ENCODE data around the gene AP1S1. TPM values are rescaled to one million over a fixed set of nuclear protein-coding genes. Genes with fewer than 3 reads are reported as not detected.

AP1S1 gene
- polyA plus RNA-seq, 2 of the 4 experiments (the other 2 are of a cell fraction), result 107 to 181 TPM

GRCh38 chr7:101210143-101210542 is 55.9 kb downstream of the AP1S1 start:
- Histone ChIP-seq H3K4me1 (0 out of 3 replicates have a peak, but pooled peaks cover 3% of the 10 kb centered on the region), H3K9me3 (no peaks in the 10 kb centered on the region), H3K4me2 (no peak overlapping the region), H3K4me3 (no peak overlapping the region), H3K27ac (no peak overlapping the region)
- 99% methylated on average over 14 of the region's 19 CpGs for WGBS (ENCODE audit: missing lambda C conversion rate)
- ChIA-PET CTCF (interaction anchor here (1.2 to 2.0 kb wide), 4 partner anchors 16 to 80 kb away, joined by 3 to 10 read pairs (median 4); no protein-coding TSS in a partner anchor), POLR2A (no interaction called here)
- FAIRE-seq (no peak), ATAC-seq (no peak), DNase-seq (ENCODE audit: low read depth in 1 of 2, low spot score in 1 of 2) (no peak)
- TF ChIP-seq, protein P1, sequence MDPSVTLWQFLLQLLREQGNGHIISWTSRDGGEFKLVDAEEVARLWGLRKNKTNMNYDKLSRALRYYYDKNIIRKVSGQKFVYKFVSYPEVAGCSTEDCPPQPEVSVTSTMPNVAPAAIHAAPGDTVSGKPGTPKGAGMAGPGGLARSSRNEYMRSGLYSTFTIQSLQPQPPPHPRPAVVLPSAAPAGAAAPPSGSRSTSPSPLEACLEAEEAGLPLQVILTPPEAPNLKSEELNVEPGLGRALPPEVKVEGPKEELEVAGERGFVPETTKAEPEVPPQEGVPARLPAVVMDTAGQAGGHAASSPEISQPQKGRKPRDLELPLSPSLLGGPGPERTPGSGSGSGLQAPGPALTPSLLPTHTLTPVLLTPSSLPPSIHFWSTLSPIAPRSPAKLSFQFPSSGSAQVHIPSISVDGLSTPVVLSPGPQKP (IDR thresholded peaks at IDR 0.05; ENCODE audit: low read depth, low read length), result no peak
- TF ChIP-seq, protein P2, sequence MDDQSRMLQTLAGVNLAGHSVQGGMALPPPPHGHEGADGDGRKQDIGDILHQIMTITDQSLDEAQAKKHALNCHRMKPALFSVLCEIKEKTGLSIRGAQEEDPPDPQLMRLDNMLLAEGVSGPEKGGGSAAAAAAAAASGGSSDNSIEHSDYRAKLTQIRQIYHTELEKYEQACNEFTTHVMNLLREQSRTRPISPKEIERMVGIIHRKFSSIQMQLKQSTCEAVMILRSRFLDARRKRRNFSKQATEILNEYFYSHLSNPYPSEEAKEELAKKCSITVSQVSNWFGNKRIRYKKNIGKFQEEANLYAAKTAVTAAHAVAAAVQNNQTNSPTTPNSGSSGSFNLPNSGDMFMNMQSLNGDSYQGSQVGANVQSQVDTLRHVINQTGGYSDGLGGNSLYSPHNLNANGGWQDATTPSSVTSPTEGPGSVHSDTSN (IDR thresholded peaks at IDR 0.05), result no peak
- no peak for TF ChIP-seq HOXA7 (CRISPR knock-in tag; IDR thresholded peaks at IDR 0.05)
- no peak for TF ChIP-seq NFE2L2 (conservative IDR thresholded peaks at IDR 0.05; ENCODE audit: low read length)
- TF ChIP-seq ZNF302 (CRISPR knock-in tag; IDR thresholded peaks at IDR 0.05), result no peak
- no peak for TF ChIP-seq SREBF2 (IDR thresholded peaks at IDR 0.05)
- TF ChIP-seq POLR2A (IDR thresholded peaks at IDR 0.05; ENCODE audit: low read length), result no peak
- TF ChIP-seq CBX2 (IDR thresholded peaks at IDR 0.05; ENCODE audit: borderline replicate concordance, low read depth), result no peak
- TF ChIP-seq ZC3H11A (IDR thresholded peaks at IDR 0.05), result no peak
- no peak for TF ChIP-seq PHF8 (IDR thresholded peaks at IDR 0.05; ENCODE audit: borderline replicate concordance, low read depth)

Small RNA genes within 50 kb of the gene (small RNA-seq; reads per million reads assigned to genes)
- 0 reads per million in 6 experiments for gene MIR4653

Other genes with a start within 250 kb of the AP1S1 start
- 4.0 and 4.4 TPM in 2 replicates for gene MUC3A, start 204.9 kb upstream of the AP1S1 start, polyA plus RNA-seq (2011; rRNA removed)
- 6.9 to 8.1 TPM (median 7.3 TPM) in 3 replicates for gene MUC3A, start 204.9 kb upstream of the AP1S1 start, polyA plus RNA-seq (2017; fragmentation: RNase III; extraction: RNeasy Plus Mini Kit Qiagen cat#74134 plus additional on column Dnase treatment)
- gene MUC12, start 184.9 kb upstream of the AP1S1 start, polyA plus RNA-seq (2011; rRNA removed), result 1.2 and 1.8 TPM in 2 replicates
- gene MUC12, start 184.9 kb upstream of the AP1S1 start, polyA plus RNA-seq (2017; fragmentation: RNase III; extraction: RNeasy Plus Mini Kit Qiagen cat#74134 plus additional on column Dnase treatment), result 2.0 to 2.7 TPM (median 2.4 TPM) in 3 replicates
- gene MUC17, start 134.4 kb upstream of the AP1S1 start, polyA plus RNA-seq (2011; rRNA removed), result 0.01 and 0.03 TPM in 2 replicates
- not detected in 3 replicates for gene MUC17, start 134.4 kb upstream of the AP1S1 start, polyA plus RNA-seq (2017; fragmentation: RNase III; extraction: RNeasy Plus Mini Kit Qiagen cat#74134 plus additional on column Dnase treatment)
- gene TRIM56, start 69.0 kb upstream of the AP1S1 start, polyA plus RNA-seq (2011; rRNA removed), result 3.9 and 5.2 TPM in 2 replicates
- 15.6 to 17.8 TPM (median 16.5 TPM) in 3 replicates for gene TRIM56, start 69.0 kb upstream of the AP1S1 start, polyA plus RNA-seq (2017; fragmentation: RNase III; extraction: RNeasy Plus Mini Kit Qiagen cat#74134 plus additional on column Dnase treatment)
- gene SERPINE1, start 27.4 kb upstream of the AP1S1 start, polyA plus RNA-seq (2011; rRNA removed), result 300 and 355 TPM in 2 replicates
- gene SERPINE1, start 27.4 kb upstream of the AP1S1 start, polyA plus RNA-seq (2017; fragmentation: RNase III; extraction: RNeasy Plus Mini Kit Qiagen cat#74134 plus additional on column Dnase treatment), result 286 to 399 TPM (median 346 TPM) in 3 replicates
- 0.16 and 0.21 TPM in 2 replicates for gene VGF, start 11.1 kb downstream of the AP1S1 start, polyA plus RNA-seq (2011; rRNA removed)
- 1.4 to 2.7 TPM (median 2.0 TPM) in 3 replicates for gene VGF, start 11.1 kb downstream of the AP1S1 start, polyA plus RNA-seq (2017; fragmentation: RNase III; extraction: RNeasy Plus Mini Kit Qiagen cat#74134 plus additional on column Dnase treatment)
- gene NAT16, start 25.8 kb downstream of the AP1S1 start, polyA plus RNA-seq (2011; rRNA removed), result 0.03 and 0.05 TPM in 2 replicates
- 0.07 to 0.12 TPM in 2 of 3 replicates, not detected in the other for gene NAT16, start 25.8 kb downstream of the AP1S1 start, polyA plus RNA-seq (2017; fragmentation: RNase III; extraction: RNeasy Plus Mini Kit Qiagen cat#74134 plus additional on column Dnase treatment)
- gene MOGAT3, start 46.6 kb downstream of the AP1S1 start, polyA plus RNA-seq (2011; rRNA removed), result 0.11 and 0.14 TPM in 2 replicates
- gene MOGAT3, start 46.6 kb downstream of the AP1S1 start, polyA plus RNA-seq (2017; fragmentation: RNase III; extraction: RNeasy Plus Mini Kit Qiagen cat#74134 plus additional on column Dnase treatment), result 0.09 TPM in 1 of 3 replicates, not detected in the others
- 21.1 and 26.0 TPM in 2 replicates for gene PLOD3, start 63.1 kb downstream of the AP1S1 start, polyA plus RNA-seq (2011; rRNA removed)
- gene PLOD3, start 63.1 kb downstream of the AP1S1 start, polyA plus RNA-seq (2017; fragmentation: RNase III; extraction: RNeasy Plus Mini Kit Qiagen cat#74134 plus additional on column Dnase treatment), result 48.7 to 52.8 TPM (median 50.6 TPM) in 3 replicates
- gene ZNHIT1, start 63.7 kb downstream of the AP1S1 start, polyA plus RNA-seq (2011; rRNA removed), result 29.5 and 33.2 TPM in 2 replicates
- 55.6 to 56.4 TPM (median 55.9 TPM) in 3 replicates for gene ZNHIT1, start 63.7 kb downstream of the AP1S1 start, polyA plus RNA-seq (2017; fragmentation: RNase III; extraction: RNeasy Plus Mini Kit Qiagen cat#74134 plus additional on column Dnase treatment)
- 9.6 and 12.0 TPM in 2 replicates for gene CLDN15, start 83.3 kb downstream of the AP1S1 start, polyA plus RNA-seq (2011; rRNA removed)
- 11.2 to 14.4 TPM (median 12.9 TPM) in 3 replicates for gene CLDN15, start 83.3 kb downstream of the AP1S1 start, polyA plus RNA-seq (2017; fragmentation: RNase III; extraction: RNeasy Plus Mini Kit Qiagen cat#74134 plus additional on column Dnase treatment)
- gene FIS1, start 90.6 kb downstream of the AP1S1 start, polyA plus RNA-seq (2011; rRNA removed), result 111 TPM in 2 replicates
- gene FIS1, start 90.6 kb downstream of the AP1S1 start, polyA plus RNA-seq (2017; fragmentation: RNase III; extraction: RNeasy Plus Mini Kit Qiagen cat#74134 plus additional on column Dnase treatment), result 155 to 161 TPM (median 159 TPM) in 3 replicates
- 58.4 and 66.5 TPM in 2 replicates for gene IFT22, start 167.3 kb downstream of the AP1S1 start, polyA plus RNA-seq (2011; rRNA removed)
- 49.9 to 51.4 TPM (median 50.5 TPM) in 3 replicates for gene IFT22, start 167.3 kb downstream of the AP1S1 start, polyA plus RNA-seq (2017; fragmentation: RNase III; extraction: RNeasy Plus Mini Kit Qiagen cat#74134 plus additional on column Dnase treatment)
- gene COL26A1, start 208.4 kb downstream of the AP1S1 start, polyA plus RNA-seq (2011; rRNA removed), result 1.3 and 1.4 TPM in 2 replicates
- gene COL26A1, start 208.4 kb downstream of the AP1S1 start, polyA plus RNA-seq (2017; fragmentation: RNase III; extraction: RNeasy Plus Mini Kit Qiagen cat#74134 plus additional on column Dnase treatment), result 0.46 to 0.52 TPM (median 0.47 TPM) in 3 replicates

Measured in A549 (cell line).